Measurements from ENCODE around the gene ERCC6L2. TPM values are rescaled to one million over a fixed set of nuclear protein-coding genes. Genes with fewer than 3 reads are reported as not detected.

Gene ERCC6L2
- total RNA-seq, 1 experiment from 2014 or later: 43.0 TPM

DNA sequence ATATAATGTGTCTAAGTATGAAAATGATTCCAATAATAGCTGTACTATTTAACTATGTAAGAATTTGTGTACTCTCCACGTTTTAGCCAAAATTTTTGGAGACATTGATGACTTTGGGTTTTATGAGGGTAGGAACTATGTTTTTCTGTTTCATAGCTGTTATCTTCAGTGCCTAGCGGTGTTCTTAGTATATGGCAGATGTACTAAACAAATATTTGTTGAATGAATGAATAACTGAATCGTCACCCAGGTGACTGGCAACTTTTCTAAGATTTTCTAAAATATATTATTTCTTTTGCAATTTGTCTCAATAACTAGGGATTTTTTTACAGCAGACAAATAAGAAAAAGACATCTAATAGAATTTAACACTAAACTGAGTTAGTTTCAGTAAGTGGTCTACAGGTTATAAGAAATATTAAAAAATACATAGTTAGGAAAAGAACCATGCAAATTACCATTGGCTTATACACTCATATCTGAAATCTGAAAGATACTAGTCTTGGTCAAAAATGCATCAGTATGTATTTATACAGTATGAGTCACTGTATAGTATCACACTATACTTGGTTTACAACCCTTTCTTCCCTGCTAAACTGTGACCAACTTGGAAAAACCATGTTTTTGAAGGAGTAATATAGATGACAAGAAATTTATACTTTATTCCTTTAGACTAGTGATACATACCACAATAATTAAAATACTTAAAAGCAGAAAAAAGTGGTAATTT lies 10.5 kb upstream of the ERCC6L2 start:
- H3K27ac Mint-ChIP-seq: no peak overlapping the region
- H3K27me3 Mint-ChIP-seq (ENCODE audit: low read depth): no peaks in the 10 kb centered on the region
- TF ChIP-seq ZNF263 (CRISPR knock-in tag; IDR thresholded peaks at IDR 0.05; ENCODE audit: low read depth) (no peak), NR2C2 (CRISPR knock-in tag; IDR thresholded peaks at IDR 0.05) (no peak), FOXP1 (CRISPR knock-in tag; IDR thresholded peaks at IDR 0.05; ENCODE audit: borderline replicate concordance) (no peak), GRHL2 (CRISPR knock-in tag; IDR thresholded peaks at IDR 0.05; ENCODE audit: insufficient replicate concordance, severe bottlenecking) (no peak), MYBL2 (CRISPR knock-in tag; IDR thresholded peaks at IDR 0.05) (no peak), ZNF423 (CRISPR knock-in tag; IDR thresholded peaks at IDR 0.05) (no peak), ZNF121 (CRISPR knock-in tag; IDR thresholded peaks at IDR 0.05) (no peak), PRRX2 (CRISPR knock-in tag; IDR thresholded peaks at IDR 0.05) (no peak), SP1 (CRISPR knock-in tag; conservative IDR thresholded peaks at IDR 0.05) (no peak), CBFB (CRISPR knock-in tag; IDR thresholded peaks at IDR 0.05; ENCODE audit: low read depth) (no peak)
- TF ChIP-seq, protein P1, sequence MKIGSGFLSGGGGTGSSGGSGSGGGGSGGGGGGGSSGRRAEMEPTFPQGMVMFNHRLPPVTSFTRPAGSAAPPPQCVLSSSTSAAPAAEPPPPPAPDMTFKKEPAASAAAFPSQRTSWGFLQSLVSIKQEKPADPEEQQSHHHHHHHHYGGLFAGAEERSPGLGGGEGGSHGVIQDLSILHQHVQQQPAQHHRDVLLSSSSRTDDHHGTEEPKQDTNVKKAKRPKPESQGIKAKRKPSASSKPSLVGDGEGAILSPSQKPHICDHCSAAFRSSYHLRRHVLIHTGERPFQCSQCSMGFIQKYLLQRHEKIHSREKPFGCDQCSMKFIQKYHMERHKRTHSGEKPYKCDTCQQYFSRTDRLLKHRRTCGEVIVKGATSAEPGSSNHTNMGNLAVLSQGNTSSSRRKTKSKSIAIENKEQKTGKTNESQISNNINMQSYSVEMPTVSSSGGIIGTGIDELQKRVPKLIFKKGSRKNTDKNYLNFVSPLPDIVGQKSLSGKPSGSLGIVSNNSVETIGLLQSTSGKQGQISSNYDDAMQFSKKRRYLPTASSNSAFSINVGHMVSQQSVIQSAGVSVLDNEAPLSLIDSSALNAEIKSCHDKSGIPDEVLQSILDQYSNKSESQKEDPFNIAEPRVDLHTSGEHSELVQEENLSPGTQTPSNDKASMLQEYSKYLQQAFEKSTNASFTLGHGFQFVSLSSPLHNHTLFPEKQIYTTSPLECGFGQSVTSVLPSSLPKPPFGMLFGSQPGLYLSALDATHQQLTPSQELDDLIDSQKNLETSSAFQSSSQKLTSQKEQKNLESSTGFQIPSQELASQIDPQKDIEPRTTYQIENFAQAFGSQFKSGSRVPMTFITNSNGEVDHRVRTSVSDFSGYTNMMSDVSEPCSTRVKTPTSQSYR (CRISPR knock-in tag; IDR thresholded peaks at IDR 0.05): no peak
- TF ChIP-seq, protein P2, sequence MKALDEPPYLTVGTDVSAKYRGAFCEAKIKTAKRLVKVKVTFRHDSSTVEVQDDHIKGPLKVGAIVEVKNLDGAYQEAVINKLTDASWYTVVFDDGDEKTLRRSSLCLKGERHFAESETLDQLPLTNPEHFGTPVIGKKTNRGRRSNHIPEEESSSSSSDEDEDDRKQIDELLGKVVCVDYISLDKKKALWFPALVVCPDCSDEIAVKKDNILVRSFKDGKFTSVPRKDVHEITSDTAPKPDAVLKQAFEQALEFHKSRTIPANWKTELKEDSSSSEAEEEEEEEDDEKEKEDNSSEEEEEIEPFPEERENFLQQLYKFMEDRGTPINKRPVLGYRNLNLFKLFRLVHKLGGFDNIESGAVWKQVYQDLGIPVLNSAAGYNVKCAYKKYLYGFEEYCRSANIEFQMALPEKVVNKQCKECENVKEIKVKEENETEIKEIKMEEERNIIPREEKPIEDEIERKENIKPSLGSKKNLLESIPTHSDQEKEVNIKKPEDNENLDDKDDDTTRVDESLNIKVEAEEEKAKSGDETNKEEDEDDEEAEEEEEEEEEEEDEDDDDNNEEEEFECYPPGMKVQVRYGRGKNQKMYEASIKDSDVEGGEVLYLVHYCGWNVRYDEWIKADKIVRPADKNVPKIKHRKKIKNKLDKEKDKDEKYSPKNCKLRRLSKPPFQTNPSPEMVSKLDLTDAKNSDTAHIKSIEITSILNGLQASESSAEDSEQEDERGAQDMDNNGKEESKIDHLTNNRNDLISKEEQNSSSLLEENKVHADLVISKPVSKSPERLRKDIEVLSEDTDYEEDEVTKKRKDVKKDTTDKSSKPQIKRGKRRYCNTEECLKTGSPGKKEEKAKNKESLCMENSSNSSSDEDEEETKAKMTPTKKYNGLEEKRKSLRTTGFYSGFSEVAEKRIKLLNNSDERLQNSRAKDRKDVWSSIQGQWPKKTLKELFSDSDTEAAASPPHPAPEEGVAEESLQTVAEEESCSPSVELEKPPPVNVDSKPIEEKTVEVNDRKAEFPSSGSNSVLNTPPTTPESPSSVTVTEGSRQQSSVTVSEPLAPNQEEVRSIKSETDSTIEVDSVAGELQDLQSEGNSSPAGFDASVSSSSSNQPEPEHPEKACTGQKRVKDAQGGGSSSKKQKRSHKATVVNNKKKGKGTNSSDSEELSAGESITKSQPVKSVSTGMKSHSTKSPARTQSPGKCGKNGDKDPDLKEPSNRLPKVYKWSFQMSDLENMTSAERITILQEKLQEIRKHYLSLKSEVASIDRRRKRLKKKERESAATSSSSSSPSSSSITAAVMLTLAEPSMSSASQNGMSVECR (CRISPR knock-in tag; IDR thresholded peaks at IDR 0.05; ENCODE audit: borderline replicate concordance): no peak
- TF ChIP-seq, protein P3, sequence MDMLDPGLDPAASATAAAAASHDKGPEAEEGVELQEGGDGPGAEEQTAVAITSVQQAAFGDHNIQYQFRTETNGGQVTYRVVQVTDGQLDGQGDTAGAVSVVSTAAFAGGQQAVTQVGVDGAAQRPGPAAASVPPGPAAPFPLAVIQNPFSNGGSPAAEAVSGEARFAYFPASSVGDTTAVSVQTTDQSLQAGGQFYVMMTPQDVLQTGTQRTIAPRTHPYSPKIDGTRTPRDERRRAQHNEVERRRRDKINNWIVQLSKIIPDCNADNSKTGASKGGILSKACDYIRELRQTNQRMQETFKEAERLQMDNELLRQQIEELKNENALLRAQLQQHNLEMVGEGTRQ (CRISPR knock-in tag; IDR thresholded peaks at IDR 0.05): no peak
- TF ChIP-seq, protein P4, sequence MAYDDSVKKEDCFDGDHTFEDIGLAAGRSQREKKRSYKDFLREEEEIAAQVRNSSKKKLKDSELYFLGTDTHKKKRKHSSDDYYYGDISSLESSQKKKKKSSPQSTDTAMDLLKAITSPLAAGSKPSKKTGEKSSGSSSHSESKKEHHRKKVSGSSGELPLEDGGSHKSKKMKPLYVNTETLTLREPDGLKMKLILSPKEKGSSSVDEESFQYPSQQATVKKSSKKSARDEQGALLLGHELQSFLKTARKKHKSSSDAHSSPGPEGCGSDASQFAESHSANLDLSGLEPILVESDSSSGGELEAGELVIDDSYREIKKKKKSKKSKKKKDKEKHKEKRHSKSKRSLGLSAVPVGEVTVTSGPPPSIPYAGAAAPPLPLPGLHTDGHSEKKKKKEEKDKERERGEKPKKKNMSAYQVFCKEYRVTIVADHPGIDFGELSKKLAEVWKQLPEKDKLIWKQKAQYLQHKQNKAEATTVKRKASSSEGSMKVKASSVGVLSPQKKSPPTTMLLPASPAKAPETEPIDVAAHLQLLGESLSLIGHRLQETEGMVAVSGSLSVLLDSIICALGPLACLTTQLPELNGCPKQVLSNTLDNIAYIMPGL (CRISPR knock-in tag; IDR thresholded peaks at IDR 0.05): no peak
- ATAC-seq (no peak), DNase-seq (ENCODE audit: low spot score) (no peak)
- H3K9me3 Mint-ChIP-seq: peaks cover 22% of the 10 kb centered on the region
- peaks cover 13% of the 10 kb centered on the region for H3K36me3 Mint-ChIP-seq
- ChIA-PET POLR2A (no interaction called here), CTCF (no interaction called here)
- no peak overlapping the region for H3K4me3 Mint-ChIP-seq
- no peaks in the 10 kb centered on the region for H3K4me1 Mint-ChIP-seq

DNA sequence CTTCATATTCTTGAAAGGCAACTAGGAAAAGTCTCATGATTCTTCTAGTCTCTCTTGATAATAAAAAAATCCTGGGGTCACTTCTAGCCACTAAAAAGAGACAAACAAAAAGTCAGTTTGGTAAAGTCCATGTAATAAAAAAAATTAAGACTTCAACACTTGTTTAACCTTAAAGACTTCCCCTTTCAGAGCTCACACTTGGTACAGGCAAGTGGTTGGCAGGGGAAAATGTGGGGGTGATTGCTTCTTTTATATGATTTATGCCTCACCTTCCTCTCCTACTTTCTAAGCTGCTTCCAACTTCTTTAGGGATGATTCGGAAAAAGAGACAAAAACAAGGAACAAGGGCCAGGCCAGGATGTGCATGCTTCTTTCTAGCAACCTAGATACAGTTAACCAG lies 5.1 kb upstream of the ERCC6L2 start:
- CTCF ChIA-PET: no interaction called here

More for the DNA sequence above, 5.1 kb upstream of the ERCC6L2 start:
- Mint-ChIP-seq H3K27me3 (ENCODE audit: low read depth) (no peaks in the 10 kb centered on the region), H3K9me3 (no peaks in the 10 kb centered on the region), H3K4me3 (no peak overlapping the region), H3K4me1 (peaks cover 8% of the 10 kb centered on the region), H3K27ac (no peak overlapping the region), H3K36me3 (no peaks in the 10 kb centered on the region)
- POLR2A ChIA-PET: no interaction called here
- no peak for DNase-seq (ENCODE audit: low spot score)
- ATAC-seq: no peak
- no peak for TF ChIP-seq ZNF121 (CRISPR knock-in tag; IDR thresholded peaks at IDR 0.05)
- no peak for TF ChIP-seq CBFB (CRISPR knock-in tag; IDR thresholded peaks at IDR 0.05; ENCODE audit: low read depth)
- TF ChIP-seq, protein P5, sequence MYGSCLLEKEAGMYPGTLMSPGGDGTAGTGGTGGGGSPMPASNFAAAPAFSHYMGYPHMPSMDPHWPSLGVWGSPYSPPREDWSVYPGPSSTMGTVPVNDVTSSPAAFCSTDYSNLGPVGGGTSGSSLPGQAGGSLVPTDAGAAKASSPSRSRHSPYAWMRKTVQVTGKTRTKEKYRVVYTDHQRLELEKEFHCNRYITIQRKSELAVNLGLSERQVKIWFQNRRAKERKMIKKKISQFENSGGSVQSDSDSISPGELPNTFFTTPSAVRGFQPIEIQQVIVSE (CRISPR knock-in tag; IDR thresholded peaks at IDR 0.05; ENCODE audit: borderline replicate concordance): no peak
- TF ChIP-seq, protein P6, sequence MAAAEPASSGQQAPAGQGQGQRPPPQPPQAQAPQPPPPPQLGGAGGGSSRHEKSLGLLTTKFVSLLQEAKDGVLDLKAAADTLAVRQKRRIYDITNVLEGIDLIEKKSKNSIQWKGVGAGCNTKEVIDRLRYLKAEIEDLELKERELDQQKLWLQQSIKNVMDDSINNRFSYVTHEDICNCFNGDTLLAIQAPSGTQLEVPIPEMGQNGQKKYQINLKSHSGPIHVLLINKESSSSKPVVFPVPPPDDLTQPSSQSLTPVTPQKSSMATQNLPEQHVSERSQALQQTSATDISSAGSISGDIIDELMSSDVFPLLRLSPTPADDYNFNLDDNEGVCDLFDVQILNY (CRISPR knock-in tag; IDR thresholded peaks at IDR 0.05): no peak
- TF ChIP-seq, protein P7, sequence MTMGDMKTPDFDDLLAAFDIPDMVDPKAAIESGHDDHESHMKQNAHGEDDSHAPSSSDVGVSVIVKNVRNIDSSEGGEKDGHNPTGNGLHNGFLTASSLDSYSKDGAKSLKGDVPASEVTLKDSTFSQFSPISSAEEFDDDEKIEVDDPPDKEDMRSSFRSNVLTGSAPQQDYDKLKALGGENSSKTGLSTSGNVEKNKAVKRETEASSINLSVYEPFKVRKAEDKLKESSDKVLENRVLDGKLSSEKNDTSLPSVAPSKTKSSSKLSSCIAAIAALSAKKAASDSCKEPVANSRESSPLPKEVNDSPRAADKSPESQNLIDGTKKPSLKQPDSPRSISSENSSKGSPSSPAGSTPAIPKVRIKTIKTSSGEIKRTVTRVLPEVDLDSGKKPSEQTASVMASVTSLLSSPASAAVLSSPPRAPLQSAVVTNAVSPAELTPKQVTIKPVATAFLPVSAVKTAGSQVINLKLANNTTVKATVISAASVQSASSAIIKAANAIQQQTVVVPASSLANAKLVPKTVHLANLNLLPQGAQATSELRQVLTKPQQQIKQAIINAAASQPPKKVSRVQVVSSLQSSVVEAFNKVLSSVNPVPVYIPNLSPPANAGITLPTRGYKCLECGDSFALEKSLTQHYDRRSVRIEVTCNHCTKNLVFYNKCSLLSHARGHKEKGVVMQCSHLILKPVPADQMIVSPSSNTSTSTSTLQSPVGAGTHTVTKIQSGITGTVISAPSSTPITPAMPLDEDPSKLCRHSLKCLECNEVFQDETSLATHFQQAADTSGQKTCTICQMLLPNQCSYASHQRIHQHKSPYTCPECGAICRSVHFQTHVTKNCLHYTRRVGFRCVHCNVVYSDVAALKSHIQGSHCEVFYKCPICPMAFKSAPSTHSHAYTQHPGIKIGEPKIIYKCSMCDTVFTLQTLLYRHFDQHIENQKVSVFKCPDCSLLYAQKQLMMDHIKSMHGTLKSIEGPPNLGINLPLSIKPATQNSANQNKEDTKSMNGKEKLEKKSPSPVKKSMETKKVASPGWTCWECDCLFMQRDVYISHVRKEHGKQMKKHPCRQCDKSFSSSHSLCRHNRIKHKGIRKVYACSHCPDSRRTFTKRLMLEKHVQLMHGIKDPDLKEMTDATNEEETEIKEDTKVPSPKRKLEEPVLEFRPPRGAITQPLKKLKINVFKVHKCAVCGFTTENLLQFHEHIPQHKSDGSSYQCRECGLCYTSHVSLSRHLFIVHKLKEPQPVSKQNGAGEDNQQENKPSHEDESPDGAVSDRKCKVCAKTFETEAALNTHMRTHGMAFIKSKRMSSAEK (CRISPR knock-in tag; IDR thresholded peaks at IDR 0.05; ENCODE audit: borderline replicate concordance): no peak

Measured in WTC11 (cell line).